Right atrium auricular region (tissue), 2 donors: Measurements from ENCODE around the gene SYT5. TPM values are rescaled to one million over a fixed set of nuclear protein-coding genes. Genes with fewer than 3 reads are reported as not detected.
A peak's percentile ranks its signal among the peaks of the same experiment; 100 is the strongest.
"Not testable (repeated sequence)": the region's sequence is repeated elsewhere in the genome, so short reads cannot be mapped to it uniquely, and the experiment has no call there.

Experiments
- DNase-seq: peaks from one replicate; pipeline ENCODE4 v3.0.0-alpha.2; 2019; ENCODE audit warnings: low spot score
- H3K27ac ChIP-seq, 2 donors: fragments of 200-600 bp; sonication (generic); 1 replicate in 1 of 2; 2 replicates in 1 of 2; pipeline ENCODE4 v1.5.1; 2016 to 2019
- H3K27me3 ChIP-seq, 2 donors: fragments of 200-600 bp; sonication (generic); one replicate each; pipeline versions ENCODE4 v1.5.1 to v1.6.0; 2017 to 2019
- H3K36me3 ChIP-seq: fragments of 200-600 bp; sonication (generic); one replicate; pipeline ENCODE4 v1.5.1; 2016
- H3K4me1 ChIP-seq, 2 donors: fragments of 200-600 bp; sonication (generic); one replicate each; pipeline versions ENCODE4 v1.5.1 to v1.6.0; 2017 to 2019
- H3K4me3 ChIP-seq, 2 donors: fragments of 200-600 bp; sonication (generic); 1 replicate in 1 of 2; 2 replicates in 1 of 2; pipeline ENCODE4 v1.5.1; 2017 to 2019; ENCODE audit warnings: mild to moderate bottlenecking in 1 of 2, moderate library complexity in 1 of 2
- H3K9me3 ChIP-seq, 2 donors: fragments of 200-600 bp; sonication (generic); one replicate each; pipeline ENCODE4 v1.5.1; 2019
- total RNA-seq, 2 donors: library from RNA; depleted of rRNA; stranded (reverse); fragments of >200 nt; gene quantifications; one replicate each; pipeline ENCODE4 v1.1.0, GENCODE V29; 2016
- TF ChIP-seq, protein P1 (sequence below), 2 donors: fragments of 200-600 bp; sonication (generic); IDR thresholded peaks; one replicate each; pipeline ENCODE4 v1.5.1; 2019; ENCODE audit warnings: antibody characterized with exemption in 2 of 2

SYT5 gene
- total RNA-seq, 2 donors from 2014 or later: 0.08 TPM; not detected in 1

DNA sequence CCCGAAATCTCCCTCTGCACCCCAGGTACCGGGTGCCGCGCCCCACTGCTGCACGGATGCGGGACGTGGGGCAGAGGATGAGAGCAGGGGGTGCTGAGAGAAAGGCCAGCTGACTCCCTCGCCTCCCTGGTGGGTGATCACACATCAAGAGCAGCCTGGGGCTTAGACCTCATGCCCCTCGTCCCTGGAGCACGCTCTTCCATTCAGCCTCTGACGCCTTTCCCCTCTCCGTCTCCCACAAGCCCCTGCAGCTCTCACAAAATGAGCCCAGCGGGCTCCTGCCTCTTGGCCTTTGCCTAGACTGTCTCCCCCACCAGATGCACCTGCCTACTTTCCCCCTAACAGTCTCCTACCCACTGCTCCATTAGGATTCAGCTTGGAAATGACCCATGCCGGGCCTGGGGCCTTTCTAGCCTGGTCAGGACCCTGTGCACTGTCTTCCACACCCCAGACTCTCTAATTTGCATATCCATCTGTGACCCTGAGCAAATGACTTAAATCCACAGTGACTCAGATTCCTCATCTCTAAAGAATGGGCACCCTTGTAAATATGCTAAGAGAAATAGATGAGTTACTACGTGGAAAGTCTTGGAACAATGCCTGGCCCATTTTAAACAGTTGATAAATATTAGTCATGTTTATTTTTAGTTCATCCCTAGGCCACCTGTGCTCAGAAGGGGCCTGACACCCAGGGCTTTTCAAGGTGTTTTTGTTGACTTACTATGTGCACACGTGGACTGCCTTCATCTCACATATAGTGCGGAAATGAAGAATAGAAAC is 29.8 kb upstream of the SYT5 start:
- Histone ChIP-seq H3K27me3 (no peaks in the 10 kb centered on the region), H3K9me3 (peaks cover 0 to 4% of the 10 kb centered on the region in 2 donors), H3K36me3 (no peaks in the 10 kb centered on the region), H3K27ac (peak overlapping the region; percentile 35 to 60), H3K4me3 (no peak overlapping the region), H3K4me1 (peaks cover 0 to 22% of the 10 kb centered on the region in 2 donors)
- no peak for DNase-seq
- TF ChIP-seq, protein P1, sequence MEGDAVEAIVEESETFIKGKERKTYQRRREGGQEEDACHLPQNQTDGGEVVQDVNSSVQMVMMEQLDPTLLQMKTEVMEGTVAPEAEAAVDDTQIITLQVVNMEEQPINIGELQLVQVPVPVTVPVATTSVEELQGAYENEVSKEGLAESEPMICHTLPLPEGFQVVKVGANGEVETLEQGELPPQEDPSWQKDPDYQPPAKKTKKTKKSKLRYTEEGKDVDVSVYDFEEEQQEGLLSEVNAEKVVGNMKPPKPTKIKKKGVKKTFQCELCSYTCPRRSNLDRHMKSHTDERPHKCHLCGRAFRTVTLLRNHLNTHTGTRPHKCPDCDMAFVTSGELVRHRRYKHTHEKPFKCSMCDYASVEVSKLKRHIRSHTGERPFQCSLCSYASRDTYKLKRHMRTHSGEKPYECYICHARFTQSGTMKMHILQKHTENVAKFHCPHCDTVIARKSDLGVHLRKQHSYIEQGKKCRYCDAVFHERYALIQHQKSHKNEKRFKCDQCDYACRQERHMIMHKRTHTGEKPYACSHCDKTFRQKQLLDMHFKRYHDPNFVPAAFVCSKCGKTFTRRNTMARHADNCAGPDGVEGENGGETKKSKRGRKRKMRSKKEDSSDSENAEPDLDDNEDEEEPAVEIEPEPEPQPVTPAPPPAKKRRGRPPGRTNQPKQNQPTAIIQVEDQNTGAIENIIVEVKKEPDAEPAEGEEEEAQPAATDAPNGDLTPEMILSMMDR (IDR thresholded peaks at IDR 0.05): no peak

DNA sequence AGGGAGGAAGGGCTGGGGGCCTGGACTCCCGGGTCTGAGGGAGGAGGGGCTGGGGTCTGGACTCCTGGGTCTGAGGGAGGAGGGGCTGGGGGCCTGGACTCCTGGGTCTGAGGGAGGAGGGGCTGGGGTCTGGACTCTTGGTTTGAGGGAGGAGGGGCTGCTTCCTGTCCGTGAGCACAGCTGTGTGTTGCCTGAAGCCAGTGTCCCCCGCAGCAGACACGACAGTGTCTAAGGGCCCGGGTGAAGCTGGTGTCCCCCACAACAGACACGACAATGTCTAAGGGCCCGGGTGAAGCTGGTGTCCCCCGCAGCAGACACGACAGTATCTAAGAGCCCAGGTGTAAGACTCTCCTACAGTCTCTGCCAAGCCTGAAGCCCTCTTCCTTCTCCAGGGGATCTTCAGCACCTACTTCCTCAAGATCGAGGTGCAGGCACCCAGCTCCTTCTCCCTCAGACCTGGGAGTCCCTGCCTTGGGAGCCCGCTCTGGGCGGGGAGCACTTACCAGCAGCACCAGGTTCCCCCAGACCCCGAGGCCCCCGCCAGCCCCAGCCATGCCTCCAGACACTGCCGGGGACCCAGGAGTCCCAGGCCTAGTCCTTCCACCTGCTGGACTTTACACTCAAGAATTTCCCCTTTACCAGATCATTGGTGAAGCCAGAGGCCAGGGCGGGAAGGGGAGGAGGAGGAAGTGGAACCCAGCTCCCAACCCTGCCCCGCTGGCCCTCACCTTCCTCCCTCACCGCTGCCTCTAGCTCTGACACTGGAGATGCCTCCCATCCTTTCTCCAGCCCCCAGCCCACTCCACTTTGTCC is 29.0 kb upstream of the SYT5 start, which contains the start of gene PTPRH:
TSS of gene PTPRH (minus strand) at position 622 of the 813 bp plus-strand sequence. CDS start at position 554, 68 bp downstream.
- Histone ChIP-seq H3K27me3 (no peaks in the 10 kb centered on the region), H3K4me3 (no peak within 1 kb of the TSS), H3K4me1 (peaks cover 0 to 22% of the 10 kb centered on the region in 2 donors), H3K27ac (peak within 1 kb of the TSS; percentile 35 to 60), H3K36me3 (no peaks in the 10 kb centered on the region), H3K9me3 (peaks cover 0 to 4% of the 10 kb centered on the region in 2 donors)
- TF ChIP-seq, protein P1 (IDR thresholded peaks at IDR 0.05): no peak
- no peak for DNase-seq

DNA sequence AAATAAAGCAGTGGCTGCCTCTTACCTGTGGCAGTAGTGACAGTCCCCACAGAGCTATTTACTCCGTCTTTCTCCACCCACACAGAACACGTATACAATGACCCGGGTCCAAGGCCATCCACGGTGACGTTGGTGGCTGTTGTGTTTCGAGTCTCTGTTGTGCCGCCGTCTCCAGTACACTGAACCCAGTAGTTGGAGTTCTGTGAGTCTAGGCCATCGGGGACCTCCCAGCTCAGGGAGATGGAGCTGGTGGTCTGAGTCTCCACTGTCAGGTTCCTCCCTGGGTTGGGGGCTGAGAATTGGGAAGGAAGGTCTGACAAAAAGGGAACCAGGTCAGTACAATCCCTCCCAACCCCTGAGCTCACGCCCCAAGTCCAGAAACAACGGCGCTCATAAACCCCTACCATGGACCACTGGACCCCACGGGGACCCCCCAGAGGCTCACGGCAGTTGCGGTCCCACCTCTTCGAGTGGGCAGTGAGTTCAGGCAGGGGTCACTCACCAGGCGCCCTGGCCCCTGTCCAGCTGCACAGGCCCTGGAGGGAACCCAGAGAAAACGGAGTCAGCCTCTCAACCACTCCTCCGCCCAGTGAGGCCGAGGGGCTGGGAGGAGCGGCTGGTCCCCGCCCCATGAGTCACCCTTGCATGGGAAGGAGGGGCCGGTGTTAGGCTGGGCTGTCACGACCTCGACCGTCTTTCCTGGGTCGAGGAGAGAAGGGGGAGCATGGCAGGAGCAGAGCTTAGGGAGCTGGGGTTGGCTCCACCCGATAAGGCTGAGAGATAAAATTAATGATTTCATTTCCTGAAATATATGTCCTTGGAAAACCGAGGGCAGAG is 26.8 kb upstream of the SYT5 start:
- no peaks in the 10 kb centered on the region for H3K9me3 ChIP-seq
- H3K4me1 ChIP-seq: peaks cover 0 to 22% of the 10 kb centered on the region in 2 donors
- peak overlapping the region in 1 of 2 donors; percentile 31 for H3K4me3 ChIP-seq
- no peaks in the 10 kb centered on the region for H3K27me3 ChIP-seq
- H3K36me3 ChIP-seq: no peaks in the 10 kb centered on the region
- H3K27ac ChIP-seq: peak overlapping the region in 1 of 2 donors; percentile 27
- TF ChIP-seq, protein P1 (IDR thresholded peaks at IDR 0.05): no peak
- DNase-seq: peak; percentile 89

DNA sequence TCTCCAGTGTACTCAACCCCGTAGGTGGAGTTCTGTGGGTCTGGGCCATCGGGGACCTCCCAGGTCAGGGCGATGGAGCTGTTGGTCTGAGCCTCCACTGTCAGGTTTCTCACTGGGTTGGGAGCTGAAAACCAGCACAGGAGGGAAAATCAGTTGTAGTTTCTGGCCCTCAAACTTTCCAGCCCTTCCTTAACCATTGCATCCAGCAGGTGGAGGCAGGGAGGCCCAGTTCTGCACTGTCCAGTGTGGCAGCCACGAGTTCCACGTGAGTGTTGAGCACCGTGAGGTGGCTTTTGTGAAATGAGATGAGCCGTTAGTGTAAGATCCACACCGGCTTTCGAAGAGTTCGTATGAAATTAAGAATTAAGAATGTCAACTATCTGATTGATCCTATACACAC is 22.1 kb upstream of the SYT5 start:
- H3K27me3 ChIP-seq: not testable (repeated sequence)

DNA sequence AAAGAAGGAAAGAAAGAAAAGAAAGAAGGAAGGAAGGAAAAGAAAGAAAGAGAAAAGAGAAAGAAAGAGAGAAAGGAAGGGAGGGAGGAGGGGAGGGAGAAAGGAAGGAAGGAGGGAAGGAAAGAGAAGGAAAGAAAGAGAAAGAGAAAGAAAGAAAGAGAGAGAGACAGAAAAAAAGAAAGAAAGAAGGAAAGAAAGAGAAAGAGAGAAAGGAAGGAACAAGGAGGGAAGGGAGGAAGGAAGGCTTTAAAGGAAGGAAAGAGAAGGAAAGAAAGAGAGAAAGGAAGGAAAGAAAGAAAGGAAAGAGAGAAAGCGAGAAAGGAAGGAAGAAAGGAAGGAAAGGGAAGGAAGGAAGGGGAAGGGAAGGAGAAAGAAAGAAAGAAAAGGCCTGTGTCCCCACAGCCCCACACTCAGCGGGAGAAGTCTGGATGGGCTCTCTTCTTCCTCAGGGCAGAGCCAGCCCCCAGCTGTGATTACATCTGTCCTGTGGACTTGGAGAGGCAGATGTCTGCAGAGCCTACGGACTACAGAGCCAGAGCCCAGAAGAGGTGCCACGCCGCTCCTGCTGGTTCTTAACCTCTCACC is 19.6 kb upstream of the SYT5 start:
- no peak overlapping the region for H3K27ac ChIP-seq
- no peak overlapping the region for H3K4me3 ChIP-seq
- H3K36me3 ChIP-seq: no peaks in the 10 kb centered on the region
- H3K27me3 ChIP-seq: no peaks in the 10 kb centered on the region
- H3K9me3 ChIP-seq: no peaks in the 10 kb centered on the region
- TF ChIP-seq, protein P1 (IDR thresholded peaks at IDR 0.05): no peak
- DNase-seq: no peak
- H3K4me1 ChIP-seq: no peaks in the 10 kb centered on the region

More for the DNA sequence above, 22.1 kb upstream of the SYT5 start:
- not testable (repeated sequence) for DNase-seq, H3K36me3 ChIP-seq, H3K4me1 ChIP-seq, H3K4me3 ChIP-seq, H3K9me3 ChIP-seq, H3K27ac ChIP-seq
